Embryonic facial prominence (tissue), 1 donor: Measurements from ENCODE around the gene SH3BGRL3.
A peak's percentile ranks its signal among the peaks of the same experiment; 100 is the strongest.
"Not testable (repeated sequence)": the region's sequence is repeated elsewhere in the genome, so short reads cannot be mapped to it uniquely, and the experiment has no call there.

ENCODE experiments used
- DNase-seq: peaks from one replicate; pipeline ENCODE4 v3.0.0-alpha.2; 2016; ENCODE audit errors: extremely low spot score

The SH3BGRL3 gene

DNA sequence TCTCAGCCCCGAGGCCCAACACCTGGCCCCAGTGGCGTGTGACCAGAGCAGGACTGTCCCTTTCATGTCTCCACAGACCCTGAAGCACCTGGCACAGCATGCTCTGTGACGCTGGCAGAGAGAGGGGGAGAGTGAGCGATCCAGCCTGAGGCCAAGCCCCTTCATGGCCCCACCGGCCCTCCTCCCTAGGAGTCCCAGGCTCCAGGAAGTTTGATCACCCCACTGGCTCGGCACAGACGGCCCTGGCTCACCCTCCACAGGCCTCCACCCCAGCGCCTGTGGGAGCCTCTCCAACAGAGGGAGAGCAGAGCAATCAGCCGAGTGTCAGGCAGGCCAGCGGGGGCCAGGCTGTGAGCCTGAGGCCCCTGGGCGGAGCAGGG lies 11.0 kb downstream of the SH3BGRL3 start:
- no peak for DNase-seq

DNA sequence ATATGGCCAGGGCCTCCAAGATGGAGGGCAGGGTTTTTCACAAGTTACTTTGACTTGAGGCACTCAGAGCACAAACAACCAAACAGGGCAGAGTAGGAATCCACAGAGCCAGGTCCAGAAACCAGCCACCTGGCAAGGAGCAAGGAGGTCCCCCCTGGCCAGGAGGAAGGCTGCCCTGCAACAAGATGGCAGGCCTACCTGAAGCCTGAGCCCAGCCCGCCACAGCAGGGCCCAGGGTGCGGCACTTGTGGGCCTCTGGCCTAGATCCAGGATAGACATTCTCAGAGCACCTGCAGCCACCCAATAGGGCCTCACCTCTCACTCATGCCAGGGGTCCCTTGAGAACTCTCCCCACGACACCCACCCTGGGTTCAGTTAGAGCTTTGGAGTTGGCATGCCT lies 11.5 kb downstream of the SH3BGRL3 start:
- no peak for DNase-seq

GRCh38 chr1:26291939-26292338 lies 12.1 kb downstream of the SH3BGRL3 start:
- DNase-seq: no peak

- DNase-seq: not testable (repeated sequence)
Measured at GRCh38 chr1:26292735-26293134, 12.8 kb downstream of the SH3BGRL3 start.

GRCh38 chr1:26293911-26294463 lies 14.1 kb downstream of the SH3BGRL3 start:
- no peak for DNase-seq

GRCh38 chr1:26295194-26296138 lies 15.6 kb downstream of the SH3BGRL3 start:
- no peak for DNase-seq

- no peak for DNase-seq
Measured at GRCh38 chr1:26296340-26297056, 16.6 kb downstream of the SH3BGRL3 start.

DNA sequence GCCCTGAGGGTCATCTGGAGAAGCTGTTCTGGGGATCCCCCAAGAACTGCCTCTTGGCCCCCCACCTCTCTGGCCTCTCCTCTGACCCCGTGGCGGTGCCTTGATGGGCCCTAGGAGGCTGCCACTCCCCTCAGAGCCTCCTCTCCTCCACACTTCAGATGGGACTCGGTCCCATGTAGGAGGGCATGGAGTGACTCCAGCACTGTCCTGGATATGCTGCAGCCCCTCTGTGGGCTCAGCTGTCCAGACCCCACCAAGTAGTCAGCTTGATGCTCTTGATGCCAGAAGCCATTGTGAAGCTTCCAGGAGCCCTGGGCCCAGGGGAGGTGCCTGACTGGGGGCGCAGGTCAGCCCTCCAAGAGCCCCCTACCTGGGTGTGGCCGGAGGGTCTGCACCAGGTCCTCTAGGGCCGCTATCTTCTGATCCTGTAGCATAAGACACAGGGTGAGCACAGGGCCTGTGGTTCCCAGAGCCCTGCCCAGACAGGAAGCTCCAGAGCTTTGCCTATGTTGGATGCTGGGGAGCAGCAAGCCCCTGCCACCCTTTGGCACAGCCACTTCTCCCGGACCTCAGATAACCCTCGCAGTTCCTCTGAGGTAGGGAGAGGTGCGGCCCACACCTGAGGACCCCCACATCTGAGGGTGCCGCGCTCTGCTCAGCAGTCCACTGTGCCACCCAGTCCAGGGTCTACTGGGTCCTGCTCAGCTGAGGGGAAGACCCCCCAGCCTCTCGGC lies 17.3 kb downstream of the SH3BGRL3 start:
- no peak for DNase-seq

DNA sequence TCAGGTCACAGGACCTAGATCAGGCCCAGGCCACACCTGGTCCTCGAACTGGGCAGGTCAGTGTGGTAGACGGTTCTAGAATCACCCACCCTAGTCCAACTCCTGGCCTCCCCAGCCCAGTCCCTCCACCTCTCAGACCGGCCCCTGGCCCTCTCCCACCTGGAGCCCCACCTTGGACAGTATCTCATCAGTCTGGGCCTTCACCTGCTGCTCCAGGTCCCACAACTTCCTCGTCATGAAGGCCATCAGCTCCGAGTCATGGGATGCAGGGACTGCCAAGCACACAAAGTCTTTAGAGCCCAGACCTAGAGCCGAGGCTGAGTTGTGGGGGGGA lies 17.9 kb downstream of the SH3BGRL3 start:
- DNase-seq: no peak

- DNase-seq: no peak
Measured at GRCh38 chr1:26300578-26301275, 20.8 kb downstream of the SH3BGRL3 start.

GRCh38 chr1:26302733-26303405 lies 23.0 kb downstream of the SH3BGRL3 start:
- DNase-seq: no peak

DNA sequence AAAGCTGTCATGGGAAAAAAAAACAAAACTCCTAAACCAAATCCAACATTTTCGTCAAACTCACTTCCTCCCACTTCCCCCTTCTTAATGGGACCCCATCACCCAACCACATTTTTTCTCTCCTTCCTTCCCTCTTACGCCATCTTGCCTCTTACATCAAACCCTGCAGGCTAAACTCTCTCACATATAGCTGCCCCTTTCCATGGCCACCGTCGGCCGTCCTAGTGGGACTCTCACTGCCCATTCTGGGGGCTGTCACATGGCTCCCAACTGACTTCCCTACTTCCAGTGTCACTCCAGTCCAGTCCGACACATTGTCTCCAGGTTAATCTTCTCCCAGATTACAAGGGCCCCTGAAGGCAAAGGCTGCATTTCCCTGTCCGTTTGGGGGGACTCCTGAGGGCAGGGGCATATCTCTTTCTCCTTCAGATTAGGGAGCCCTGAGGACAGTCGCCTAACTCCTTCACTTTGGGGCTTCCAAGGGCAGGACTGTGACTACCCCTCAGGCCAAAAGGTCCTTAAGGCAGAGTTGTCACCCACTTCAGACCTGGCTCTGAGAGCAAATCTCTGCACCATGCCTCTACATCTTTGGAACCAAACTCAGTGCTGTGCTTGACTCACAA lies 25.9 kb downstream of the SH3BGRL3 start:
- DNase-seq: no peak

DNA sequence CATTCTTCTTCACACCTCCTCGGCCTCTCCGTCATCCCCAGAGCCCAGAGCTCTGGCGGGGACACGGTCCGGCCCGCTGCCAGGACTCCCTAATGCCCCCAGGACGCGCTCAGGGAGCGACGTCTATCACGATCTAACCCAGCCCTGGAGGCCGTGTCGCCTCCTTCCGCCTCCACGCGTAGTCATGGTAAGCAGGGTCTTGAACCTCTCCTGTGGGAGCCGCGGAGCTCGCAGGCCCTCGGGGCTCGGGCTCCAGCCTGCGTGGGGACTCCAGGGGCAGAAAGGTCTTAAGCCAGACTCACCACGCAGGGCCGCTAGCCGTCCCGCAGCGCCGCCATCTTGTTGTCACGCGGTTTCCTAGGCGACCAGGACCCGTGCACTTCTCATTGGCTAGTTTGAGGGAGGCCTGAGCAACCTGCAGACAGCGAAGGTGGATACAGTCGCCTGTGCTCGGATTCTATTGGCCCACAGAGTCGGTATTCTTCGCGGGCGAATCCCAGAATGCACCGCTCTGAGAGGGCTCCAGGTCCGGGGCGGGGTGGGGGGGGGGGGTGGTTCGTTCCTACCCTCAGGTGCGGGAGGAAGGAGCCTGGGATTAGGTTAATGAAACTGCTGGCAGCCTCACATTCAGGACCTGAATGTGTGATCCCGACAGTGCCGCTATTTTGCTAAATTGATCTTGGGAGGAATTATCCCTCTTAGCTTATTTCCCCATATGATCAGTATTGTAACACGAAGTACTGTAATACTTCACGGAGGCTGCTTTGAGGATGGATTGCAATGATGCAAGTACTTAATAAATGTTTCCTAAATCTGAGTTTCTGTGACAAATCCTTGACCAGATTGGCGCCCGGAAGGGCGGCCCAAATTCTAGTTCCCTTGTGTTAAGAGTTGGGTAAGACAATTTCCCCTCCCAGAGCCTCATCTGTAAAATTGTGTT lies 26.7 kb downstream of the SH3BGRL3 start, which contains the start of gene UBXN11:
Gene UBXN11, minus strand, starts transcription at position 347 of the 940 bp plus-strand sequence. CDS start 3,753 bp downstream, outside the sequence.
- peak; percentile 91 for DNase-seq

DNA sequence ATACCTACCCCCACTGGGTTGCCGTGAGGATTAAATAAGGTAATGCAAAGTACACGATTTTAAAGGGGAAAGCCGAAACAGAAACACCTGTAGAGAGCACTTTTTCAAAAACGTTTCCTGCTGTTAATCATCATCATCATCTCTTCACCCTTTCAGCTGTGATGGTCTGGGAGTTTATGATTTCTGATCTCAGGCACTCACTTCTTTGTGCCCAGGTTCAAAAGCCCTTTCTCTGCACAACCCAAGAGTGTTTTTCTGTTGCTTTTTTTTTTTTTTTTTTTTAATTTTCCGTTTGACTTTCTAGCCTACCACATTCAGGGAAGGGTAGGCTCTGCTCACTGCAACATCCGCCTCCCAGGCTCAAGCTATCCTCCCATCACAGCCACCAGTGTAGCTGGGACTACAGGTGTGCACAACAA lies 27.5 kb downstream of the SH3BGRL3 start:
- DNase-seq: no peak

- DNase-seq: not testable (repeated sequence)
Measured at GRCh38 chr1:26307966-26308899, 28.3 kb downstream of the SH3BGRL3 start.

DNA sequence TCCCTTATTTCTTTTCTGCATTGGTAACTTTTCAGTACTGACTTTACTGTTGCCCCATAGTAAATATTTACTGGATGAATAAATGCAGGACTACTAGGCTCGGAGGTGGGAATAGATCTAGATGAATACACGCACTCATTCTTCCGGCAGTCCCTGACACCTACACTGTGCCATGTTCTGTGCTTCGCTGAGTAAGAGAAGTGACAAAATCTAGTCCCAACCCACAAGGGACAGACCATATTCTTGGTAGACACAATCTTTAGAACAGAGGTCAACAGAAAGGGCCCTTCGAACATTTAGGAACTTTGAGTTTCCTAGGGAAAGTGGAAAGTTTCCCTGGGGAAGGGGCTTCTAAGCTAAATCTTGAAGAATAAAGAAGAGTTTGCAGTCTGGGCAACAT lies 34.6 kb downstream of the SH3BGRL3 start:
- DNase-seq: no peak

- DNase-seq: no peak
Measured at GRCh38 chr1:26315874-26316850, 36.3 kb downstream of the SH3BGRL3 start.
